ENCODE measurements around the gene SNX18. TPM values are rescaled to one million over a fixed set of nuclear protein-coding genes. Genes with fewer than 3 reads are reported as not detected.
A peak's percentile ranks its signal among the peaks of the same experiment; 100 is the strongest.

Gene SNX18
- polyA plus RNA-seq, 1 of the 3 experiments (the other 2 are of a cell fraction) = 4.6 TPM

DNA sequence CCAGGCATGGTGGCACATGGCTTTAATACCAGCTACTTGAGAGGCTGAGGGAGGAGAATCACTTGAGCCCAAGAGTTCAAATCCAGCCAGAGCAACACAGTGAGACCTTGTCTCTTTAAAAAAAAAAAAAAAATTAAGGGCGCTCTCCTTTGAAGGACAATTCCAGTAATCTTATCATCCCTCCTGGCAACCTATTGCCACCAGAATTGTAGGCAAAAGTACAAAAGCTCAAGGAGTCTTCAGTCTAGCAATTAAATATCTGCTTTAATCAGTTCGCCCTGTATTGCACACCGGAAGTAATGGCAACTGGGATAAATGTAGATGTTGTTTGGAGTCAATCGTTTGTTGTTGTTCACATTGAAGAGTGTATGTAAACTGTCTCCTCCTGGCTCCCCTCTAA is 7.7 kb downstream of the SNX18 start:
- no peaks in the 10 kb centered on the region for H3K27me3 ChIP-seq (ENCODE audit: insufficient read depth)
- ChIA-PET POLR2A (interaction anchor here (0.7 to 0.9 kb wide), 2 partner anchors 15 to 319 kb away, joined by 3 read pairs; no protein-coding TSS in a partner anchor), CTCF (interaction anchor here (2.3 to 4.1 kb wide), 4 partner anchors 7 to 342 kb away, joined by 9 to 30 read pairs (median 14); partner anchors contain the start of gene SNX18)
- H2AFZ ChIP-seq (ENCODE audit: low read depth) = no peak overlapping the region
- peaks cover 0 to 38% of the 10 kb centered on the region in 2 experiments; a peak in 3 of 4 replicates for H3K4me1 ChIP-seq (ENCODE audit: control insufficient read depth in 1 of 2, insufficient read depth in 2 of 2, low read depth in 1 of 2, low read length in 1 of 2)
- H3K79me2 ChIP-seq (ENCODE audit: insufficient read depth) = peaks cover 52% of the 10 kb centered on the region
- 81% methylated on average over 4 of the region's 4 CpGs for WGBS (ENCODE audit: low lambda C conversion rate)
- no peak for DNase-seq
- peak overlapping the region in 1 of 2 experiments; percentile 43; a peak in 2 of 4 replicates for H3K27ac ChIP-seq (ENCODE audit: low read depth in 2 of 2, low read length in 1 of 2)
- TF ChIP-seq, protein P1, sequence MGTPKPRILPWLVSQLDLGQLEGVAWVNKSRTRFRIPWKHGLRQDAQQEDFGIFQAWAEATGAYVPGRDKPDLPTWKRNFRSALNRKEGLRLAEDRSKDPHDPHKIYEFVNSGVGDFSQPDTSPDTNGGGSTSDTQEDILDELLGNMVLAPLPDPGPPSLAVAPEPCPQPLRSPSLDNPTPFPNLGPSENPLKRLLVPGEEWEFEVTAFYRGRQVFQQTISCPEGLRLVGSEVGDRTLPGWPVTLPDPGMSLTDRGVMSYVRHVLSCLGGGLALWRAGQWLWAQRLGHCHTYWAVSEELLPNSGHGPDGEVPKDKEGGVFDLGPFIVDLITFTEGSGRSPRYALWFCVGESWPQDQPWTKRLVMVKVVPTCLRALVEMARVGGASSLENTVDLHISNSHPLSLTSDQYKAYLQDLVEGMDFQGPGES (IDR thresholded peaks at IDR 0.05; ENCODE audit: low read depth, low read length) = no peak
- TF ChIP-seq CHD2 (IDR thresholded peaks at IDR 0.05; ENCODE audit: low read length, partially characterized antibody) (no peak), GABPA (IDR thresholded peaks at IDR 0.05; ENCODE audit: low read depth) (no peak), NRF1 (IDR thresholded peaks at IDR 0.05; ENCODE audit: low read depth, low read length) (no peak), TEAD4 (IDR thresholded peaks at IDR 0.05; ENCODE audit: borderline replicate concordance, insufficient read depth) (no peak), SMC3 (IDR thresholded peaks at IDR 0.05; ENCODE audit: low read depth, low read length) (no peak), POLR2AphosphoS5 (IDR thresholded peaks at IDR 0.05; ENCODE audit: low read depth, low read length) (no peak), ZBTB33 (IDR thresholded peaks at IDR 0.05; ENCODE audit: borderline replicate concordance, low read depth) (no peak), RCOR1 (IDR thresholded peaks at IDR 0.05; ENCODE audit: low read length) (no peak), GATA2 (CRISPR knock-in tag; IDR thresholded peaks at IDR 0.05) (no peak), RFX5 (IDR thresholded peaks at IDR 0.05; ENCODE audit: low read length) (no peak), JUND (IDR thresholded peaks at IDR 0.05) (no peak), REST (IDR thresholded peaks at IDR 0.05; ENCODE audit: low read depth, low read length) (no peak), RAD21 (IDR thresholded peaks at IDR 0.05; ENCODE audit: low read length) (no peak), MXI1 (IDR thresholded peaks at IDR 0.05; ENCODE audit: low read depth, low read length) (no peak)
- TF ChIP-seq, protein P2, sequence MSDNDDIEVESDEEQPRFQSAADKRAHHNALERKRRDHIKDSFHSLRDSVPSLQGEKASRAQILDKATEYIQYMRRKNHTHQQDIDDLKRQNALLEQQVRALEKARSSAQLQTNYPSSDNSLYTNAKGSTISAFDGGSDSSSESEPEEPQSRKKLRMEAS (IDR thresholded peaks at IDR 0.05; ENCODE audit: low read depth) = no peak
- H3K36me3 ChIP-seq (replicated peaks in 1 of 2; ENCODE audit: control insufficient read depth in 1 of 2, insufficient read depth in 2 of 2, low read length in 1 of 2) = peaks cover 0 to 4% of the 10 kb centered on the region in 2 experiments
- no peak overlapping the region for H3K4me3 ChIP-seq (ENCODE audit: low read depth in 2 of 2, low read length in 1 of 2)
- H4K20me1 ChIP-seq (ENCODE audit: insufficient read depth) = no peaks in the 10 kb centered on the region
- no peaks in the 10 kb centered on the region for H3K9me2 ChIP-seq
- no peaks in the 10 kb centered on the region for H3K9me3 ChIP-seq
- no peak overlapping the region for H3K4me2 ChIP-seq
- no peaks in the 10 kb centered on the region for H3F3A ChIP-seq (replicated peaks; ENCODE audit: insufficient read depth)
- no peak overlapping the region for H3K9ac ChIP-seq
